ENCODE results near the gene LRRC4B.

The LRRC4B gene

DNA sequence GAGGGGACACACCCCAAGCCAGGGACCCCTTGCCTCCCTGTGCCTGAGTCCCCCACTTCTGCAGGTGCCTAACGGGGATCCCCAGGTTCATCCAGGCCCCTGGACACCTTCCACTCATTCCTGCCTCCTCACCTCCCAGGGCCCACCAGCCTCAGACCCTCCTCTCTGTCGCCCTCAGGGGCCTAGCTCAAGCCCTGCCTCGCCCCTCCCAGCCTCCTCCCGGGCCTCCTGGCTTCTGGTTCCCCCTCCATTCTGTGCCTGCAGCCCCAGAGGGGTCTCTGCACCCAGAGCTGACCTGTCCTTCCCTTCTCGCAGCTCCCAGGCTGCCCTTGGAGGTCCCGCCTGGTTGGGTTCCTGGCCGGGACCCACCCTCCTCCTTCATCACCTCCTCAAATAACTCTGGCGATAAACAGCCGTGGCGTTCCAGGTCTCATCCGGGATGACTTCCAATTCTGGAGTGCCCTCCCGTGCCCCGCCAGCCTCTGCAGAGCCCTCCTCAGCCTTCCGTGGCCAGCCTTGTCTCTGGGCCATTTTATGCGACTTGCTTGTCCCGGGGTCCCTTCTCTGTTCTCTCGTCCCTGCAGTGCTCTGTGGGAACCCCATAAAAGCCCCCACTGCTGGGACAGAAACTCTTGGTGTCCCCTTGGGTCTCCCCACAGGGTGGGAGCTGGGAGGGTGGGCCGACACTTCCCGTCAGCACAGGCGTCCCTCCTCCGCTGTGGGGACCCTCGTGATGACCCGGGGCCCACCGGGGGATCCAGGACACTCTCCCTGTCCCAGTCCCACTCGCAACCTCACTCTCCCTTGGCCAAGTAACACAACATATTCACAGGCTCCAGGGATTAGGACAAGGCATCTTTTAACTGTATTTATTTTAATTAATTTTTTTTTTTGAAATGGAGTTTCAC is 66.4 kb downstream of the LRRC4B start:
- DNase-seq (ENCODE audit: low spot score): no peak
- TF ChIP-seq, protein P1, sequence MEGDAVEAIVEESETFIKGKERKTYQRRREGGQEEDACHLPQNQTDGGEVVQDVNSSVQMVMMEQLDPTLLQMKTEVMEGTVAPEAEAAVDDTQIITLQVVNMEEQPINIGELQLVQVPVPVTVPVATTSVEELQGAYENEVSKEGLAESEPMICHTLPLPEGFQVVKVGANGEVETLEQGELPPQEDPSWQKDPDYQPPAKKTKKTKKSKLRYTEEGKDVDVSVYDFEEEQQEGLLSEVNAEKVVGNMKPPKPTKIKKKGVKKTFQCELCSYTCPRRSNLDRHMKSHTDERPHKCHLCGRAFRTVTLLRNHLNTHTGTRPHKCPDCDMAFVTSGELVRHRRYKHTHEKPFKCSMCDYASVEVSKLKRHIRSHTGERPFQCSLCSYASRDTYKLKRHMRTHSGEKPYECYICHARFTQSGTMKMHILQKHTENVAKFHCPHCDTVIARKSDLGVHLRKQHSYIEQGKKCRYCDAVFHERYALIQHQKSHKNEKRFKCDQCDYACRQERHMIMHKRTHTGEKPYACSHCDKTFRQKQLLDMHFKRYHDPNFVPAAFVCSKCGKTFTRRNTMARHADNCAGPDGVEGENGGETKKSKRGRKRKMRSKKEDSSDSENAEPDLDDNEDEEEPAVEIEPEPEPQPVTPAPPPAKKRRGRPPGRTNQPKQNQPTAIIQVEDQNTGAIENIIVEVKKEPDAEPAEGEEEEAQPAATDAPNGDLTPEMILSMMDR (IDR thresholded peaks at IDR 0.05; ENCODE audit: extremely low read depth, missing control alignments): no peak

DNA sequence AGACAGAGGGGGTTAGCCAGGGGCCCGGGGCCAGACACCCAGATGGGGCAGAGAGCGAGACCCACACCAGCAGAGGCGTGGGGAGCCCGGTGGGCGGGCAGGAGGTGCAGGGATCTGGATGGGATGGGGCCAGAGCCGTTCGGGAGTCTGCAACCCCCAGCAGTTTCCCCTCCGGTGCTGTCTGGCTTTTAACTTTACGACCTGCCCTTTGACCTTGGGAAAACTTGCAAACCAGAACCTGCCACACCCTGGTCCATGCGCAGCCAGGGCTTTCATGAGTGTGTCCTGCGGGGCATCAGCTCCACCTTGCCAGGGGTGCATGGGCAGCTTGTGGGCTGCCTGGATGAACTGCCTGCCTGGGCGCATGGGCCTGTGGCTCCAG is 67.1 kb downstream of the LRRC4B start:
- DNase-seq (ENCODE audit: low spot score): no peak
- TF ChIP-seq, protein P1 (IDR thresholded peaks at IDR 0.05; ENCODE audit: extremely low read depth, missing control alignments): no peak

DNA sequence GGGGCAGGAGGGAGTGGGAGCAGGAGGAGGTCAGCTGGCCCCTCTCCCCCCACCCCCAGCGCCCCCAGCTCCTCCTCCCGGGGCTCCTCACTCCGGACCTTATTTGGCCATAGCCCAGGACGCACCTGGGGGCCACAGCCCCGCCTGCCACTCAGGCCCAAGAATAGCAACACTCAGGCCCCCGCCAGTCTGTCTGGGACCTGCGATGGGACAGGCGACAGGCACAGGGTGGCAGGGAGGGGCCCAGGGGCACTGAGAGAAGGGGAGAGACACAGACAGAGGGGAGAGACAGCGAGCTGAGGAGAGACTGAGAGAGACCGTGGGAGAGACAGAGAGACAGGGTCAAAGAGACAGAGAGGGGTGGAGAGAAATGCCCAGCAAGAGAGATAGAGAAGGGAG is 67.5 kb downstream of the LRRC4B start:
- DNase-seq (ENCODE audit: low spot score): no peak
- TF ChIP-seq, protein P1 (IDR thresholded peaks at IDR 0.05; ENCODE audit: extremely low read depth, missing control alignments): no peak

DNA sequence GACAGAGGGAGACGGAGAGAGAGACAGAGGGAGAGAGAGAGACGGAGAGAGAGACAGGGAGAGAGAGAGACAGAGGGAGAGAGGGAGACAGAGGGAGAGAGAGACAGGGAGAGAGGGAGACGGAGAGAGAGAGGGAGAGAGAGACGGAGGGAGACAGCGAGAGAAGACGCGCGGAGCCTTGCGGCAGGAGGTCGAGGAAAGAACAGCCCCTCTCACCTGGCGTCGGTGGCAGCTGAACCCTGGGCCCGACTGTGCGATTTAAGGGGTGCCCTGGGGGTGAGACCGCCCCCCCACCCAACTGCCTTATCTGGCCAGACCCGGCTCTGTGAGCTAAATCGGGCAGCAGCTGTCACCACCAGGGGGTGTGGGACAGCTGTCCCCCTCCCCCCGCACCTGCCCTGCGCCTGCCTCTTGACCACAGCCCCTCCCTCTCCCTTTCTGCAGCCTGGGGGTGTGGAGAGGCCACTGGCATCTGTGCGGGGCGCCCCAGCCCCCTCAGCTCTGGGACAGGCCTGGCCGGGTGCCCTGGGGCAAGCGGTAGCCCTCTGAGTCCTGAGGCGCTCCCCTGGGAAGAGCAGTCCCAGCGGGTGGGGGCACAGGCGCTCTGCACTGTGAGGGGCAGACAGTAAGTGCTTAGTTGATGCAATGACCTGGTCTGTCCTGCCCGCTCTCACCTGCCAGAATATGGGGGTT is 68.0 kb downstream of the LRRC4B start:
- TF ChIP-seq, protein P1 (IDR thresholded peaks at IDR 0.05; ENCODE audit: extremely low read depth, missing control alignments): no peak
- peak; percentile 71 for DNase-seq (ENCODE audit: low spot score)

DNA sequence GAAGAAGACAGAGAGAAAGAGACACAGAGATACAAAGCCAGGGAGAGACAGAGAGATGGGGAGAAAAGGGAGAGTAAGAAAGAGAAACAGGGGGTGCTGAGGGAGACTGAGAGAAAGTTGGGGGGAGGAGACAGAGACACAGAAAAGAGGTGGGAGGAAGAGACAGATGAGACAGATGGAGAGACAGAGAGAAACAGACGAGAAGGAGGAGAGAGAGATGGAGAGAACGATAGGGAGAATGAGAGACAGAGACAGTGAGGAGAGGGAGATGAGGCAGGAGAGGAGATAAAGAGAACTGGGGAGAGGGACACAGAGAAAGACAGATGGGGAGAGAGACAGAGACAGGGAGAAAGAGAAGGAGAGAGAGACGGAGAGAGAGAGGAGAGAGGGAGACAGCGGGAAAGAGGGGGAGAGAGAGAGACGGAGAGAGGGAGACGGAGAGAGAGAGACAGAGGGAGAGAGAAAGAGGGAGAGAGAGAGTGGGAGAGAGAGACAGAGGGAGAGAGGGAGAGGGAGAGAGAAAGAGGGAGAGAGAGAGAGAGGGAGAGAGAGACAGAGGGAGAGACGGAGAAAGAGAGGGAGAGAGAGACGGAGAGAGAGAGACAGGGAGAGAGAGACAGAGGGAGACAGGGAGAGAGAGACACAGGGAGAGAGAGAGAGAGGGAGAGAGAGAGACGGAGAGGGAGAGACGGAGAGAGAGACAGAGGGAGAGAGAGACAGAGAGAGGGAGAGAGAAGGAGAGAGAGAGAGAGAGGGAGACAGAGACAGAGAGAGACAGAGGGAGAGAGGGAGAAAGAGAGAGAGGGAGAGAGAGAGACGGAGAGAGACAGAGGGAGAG is 69.8 kb downstream of the LRRC4B start:
- DNase-seq (ENCODE audit: low spot score): no peak
- TF ChIP-seq, protein P1 (IDR thresholded peaks at IDR 0.05; ENCODE audit: extremely low read depth, missing control alignments): no peak

DNA sequence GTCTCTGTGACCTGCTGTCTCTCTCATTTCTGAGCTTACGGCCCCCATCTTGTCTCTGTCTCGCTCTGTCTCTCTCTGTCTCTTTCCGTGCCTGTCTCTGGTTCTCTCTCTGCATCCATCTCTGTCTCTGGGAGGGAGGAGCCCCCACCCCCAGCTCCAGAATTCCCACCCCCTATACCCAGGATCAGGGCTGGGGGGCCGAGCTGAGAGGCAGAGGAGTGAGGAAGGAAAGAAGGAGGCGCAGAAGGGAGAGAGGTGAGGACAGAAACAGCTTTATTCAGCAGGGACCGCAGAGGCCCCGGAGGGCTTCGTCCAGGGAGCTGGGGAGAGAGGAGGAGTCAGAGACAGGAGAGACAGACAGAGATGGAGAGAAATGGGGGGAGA is 71.2 kb downstream of the LRRC4B start:
- DNase-seq (ENCODE audit: low spot score): no peak
- TF ChIP-seq, protein P1 (IDR thresholded peaks at IDR 0.05; ENCODE audit: extremely low read depth, missing control alignments): no peak
